WTC11 (cell line): ENCODE results near the gene INS.
"Not testable (repeated sequence)": the region's sequence is repeated elsewhere in the genome, so short reads cannot be mapped to it uniquely, and the experiment has no call there.

ENCODE experiments used
- CREB1 ChIP-seq: sonication (generic); formaldehyde crosslinking; IDR thresholded peaks from 2 replicates; pipeline ENCODE4 v1.8.0; 2023; ENCODE audit warnings: mild to moderate bottlenecking, missing genetic modification reagents
- CREM ChIP-seq: sonication (generic); formaldehyde crosslinking; IDR thresholded peaks from 2 replicates; pipeline ENCODE4 v1.8.1; 2022; ENCODE audit warnings: mild to moderate bottlenecking, missing genetic modification reagents, moderate library complexity
- KAT7 ChIP-seq: sonication (generic); formaldehyde crosslinking; IDR thresholded peaks from 2 replicates; pipeline ENCODE4 v1.8.1; 2023; ENCODE audit warnings: missing genetic modification reagents, mild to moderate bottlenecking, borderline replicate concordance
- NFYB ChIP-seq: sonication (generic); formaldehyde crosslinking; conservative IDR thresholded peaks from 2 replicates; pipeline ENCODE4 v1.8.0; 2022; ENCODE audit warnings: low read depth, missing genetic modification reagents
- TF ChIP-seq, protein P1 (sequence below): sonication (generic); formaldehyde crosslinking; IDR thresholded peaks from 2 replicates; pipeline ENCODE4 v1.8.1; 2023; ENCODE audit warnings: mild to moderate bottlenecking, missing genetic modification reagents
- TF ChIP-seq, protein P2 (sequence below): fragments of 250-450 bp; sonication (Bioruptor Pico); IDR thresholded peaks from 2 replicates; pipeline ENCODE4 v1.9.0; 2021; ENCODE audit warnings: mild to moderate bottlenecking
- TF ChIP-seq, protein P3 (sequence below): fragments of 200-600 bp; IDR thresholded peaks from 2 replicates; pipeline ENCODE4 v1.8.0; 2022; ENCODE audit warnings: antibody characterized with exemption

DNA sequence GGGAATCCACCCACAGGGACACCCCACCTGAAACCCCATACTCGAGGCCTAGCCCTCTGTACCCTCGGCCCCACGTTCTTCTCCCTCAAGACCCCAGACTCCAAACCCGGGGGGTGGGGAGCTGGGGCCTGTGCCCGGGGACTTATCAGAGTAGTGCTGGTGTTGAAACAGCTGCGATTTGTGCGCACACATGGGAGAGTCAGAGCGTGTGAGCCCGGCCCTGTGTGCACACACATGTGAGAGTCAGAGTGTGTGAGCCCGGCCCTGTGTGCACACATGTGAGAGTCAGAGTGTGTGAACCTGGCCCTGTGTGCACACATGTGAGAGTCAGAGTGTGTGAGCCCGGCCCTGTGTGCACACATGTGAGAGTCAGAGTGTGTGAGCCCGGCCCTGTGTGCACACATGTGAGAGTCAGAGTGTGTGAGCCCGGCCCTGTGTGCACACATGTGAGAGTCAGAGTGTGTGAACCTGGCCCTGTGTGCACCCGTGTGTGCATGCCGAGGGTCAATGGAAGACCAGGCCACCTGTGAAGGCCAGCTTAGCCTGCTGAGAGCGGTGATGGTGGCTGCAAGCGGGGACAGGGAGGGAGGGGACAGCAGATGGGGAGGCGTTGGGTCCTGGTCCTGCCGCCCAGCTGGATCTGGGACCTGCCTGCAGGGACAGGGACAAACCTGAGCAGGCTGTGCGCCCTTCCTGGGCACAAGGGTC, 33.0 kb upstream of the INS start:
- TF ChIP-seq, protein P1, sequence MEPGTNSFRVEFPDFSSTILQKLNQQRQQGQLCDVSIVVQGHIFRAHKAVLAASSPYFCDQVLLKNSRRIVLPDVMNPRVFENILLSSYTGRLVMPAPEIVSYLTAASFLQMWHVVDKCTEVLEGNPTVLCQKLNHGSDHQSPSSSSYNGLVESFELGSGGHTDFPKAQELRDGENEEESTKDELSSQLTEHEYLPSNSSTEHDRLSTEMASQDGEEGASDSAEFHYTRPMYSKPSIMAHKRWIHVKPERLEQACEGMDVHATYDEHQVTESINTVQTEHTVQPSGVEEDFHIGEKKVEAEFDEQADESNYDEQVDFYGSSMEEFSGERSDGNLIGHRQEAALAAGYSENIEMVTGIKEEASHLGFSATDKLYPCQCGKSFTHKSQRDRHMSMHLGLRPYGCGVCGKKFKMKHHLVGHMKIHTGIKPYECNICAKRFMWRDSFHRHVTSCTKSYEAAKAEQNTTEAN: not testable (repeated sequence)
- TF ChIP-seq, protein P2, sequence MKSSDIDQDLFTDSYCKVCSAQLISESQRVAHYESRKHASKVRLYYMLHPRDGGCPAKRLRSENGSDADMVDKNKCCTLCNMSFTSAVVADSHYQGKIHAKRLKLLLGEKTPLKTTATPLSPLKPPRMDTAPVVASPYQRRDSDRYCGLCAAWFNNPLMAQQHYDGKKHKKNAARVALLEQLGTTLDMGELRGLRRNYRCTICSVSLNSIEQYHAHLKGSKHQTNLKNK (CRISPR knock-in tag): not testable (repeated sequence)
- TF ChIP-seq, protein P3, sequence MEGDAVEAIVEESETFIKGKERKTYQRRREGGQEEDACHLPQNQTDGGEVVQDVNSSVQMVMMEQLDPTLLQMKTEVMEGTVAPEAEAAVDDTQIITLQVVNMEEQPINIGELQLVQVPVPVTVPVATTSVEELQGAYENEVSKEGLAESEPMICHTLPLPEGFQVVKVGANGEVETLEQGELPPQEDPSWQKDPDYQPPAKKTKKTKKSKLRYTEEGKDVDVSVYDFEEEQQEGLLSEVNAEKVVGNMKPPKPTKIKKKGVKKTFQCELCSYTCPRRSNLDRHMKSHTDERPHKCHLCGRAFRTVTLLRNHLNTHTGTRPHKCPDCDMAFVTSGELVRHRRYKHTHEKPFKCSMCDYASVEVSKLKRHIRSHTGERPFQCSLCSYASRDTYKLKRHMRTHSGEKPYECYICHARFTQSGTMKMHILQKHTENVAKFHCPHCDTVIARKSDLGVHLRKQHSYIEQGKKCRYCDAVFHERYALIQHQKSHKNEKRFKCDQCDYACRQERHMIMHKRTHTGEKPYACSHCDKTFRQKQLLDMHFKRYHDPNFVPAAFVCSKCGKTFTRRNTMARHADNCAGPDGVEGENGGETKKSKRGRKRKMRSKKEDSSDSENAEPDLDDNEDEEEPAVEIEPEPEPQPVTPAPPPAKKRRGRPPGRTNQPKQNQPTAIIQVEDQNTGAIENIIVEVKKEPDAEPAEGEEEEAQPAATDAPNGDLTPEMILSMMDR: not testable (repeated sequence)
- not testable (repeated sequence) for TF ChIP-seq CREB1 (CRISPR knock-in tag); NFYB (CRISPR knock-in tag); KAT7; CREM (CRISPR knock-in tag)
